HG03439 (cell line): ENCODE measurements around the gene RNASET2.
"Not testable (repeated sequence)": the region's sequence is repeated elsewhere in the genome, so short reads cannot be mapped to it uniquely, and the experiment has no call there.

Experiments used
- ATAC-seq: cut with Tn5 transposase; IDR thresholded peaks from one replicate; pipeline ENCODE4 v1.9.1; 2021; ENCODE audit warnings: mild to moderate bottlenecking, moderate library complexity; ENCODE audit not compliant: unreplicated experiment

RNASET2 gene

DNA sequence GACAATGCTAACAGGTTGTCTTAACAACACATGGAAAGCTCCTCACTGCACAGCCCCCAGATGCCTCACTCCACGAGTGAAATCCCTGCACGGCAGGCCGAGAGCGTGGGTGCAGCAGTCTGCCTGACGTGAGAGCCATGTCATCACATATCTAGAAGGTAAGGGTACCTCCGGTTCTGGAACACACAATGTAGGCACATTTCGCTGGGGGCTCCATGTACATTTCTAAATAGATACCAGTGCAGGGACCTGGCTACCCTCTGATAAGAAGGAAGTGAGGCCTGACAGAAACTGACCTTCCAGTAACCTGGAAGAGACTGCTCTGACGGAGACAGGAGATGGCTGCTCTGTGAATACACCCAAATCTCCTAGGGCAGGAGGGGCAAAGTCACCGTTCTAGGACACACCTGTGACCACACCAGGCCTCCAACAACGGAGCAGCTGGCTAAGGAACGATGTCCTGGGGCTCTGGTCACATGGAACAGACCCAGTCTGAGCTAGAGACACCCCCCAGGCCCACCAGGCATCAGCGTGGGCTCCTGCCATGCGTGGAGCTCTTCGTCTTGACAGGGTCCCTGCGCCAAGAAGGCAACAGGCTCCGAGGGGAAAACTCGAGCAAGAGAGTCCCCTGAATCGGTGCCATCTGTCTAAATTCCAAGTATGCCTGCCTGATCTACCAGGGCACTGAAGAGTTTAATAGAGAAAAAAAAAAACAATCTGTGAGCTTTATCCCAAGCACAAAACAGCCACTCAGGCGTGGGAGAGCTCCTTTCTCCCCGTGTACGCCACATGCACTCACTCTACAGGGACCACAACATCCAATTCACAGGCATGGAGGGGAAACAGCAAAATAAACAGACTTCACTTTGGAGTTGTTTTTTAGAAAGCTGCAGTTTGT lies 27.5 kb downstream of the RNASET2 start:
- ATAC-seq: no peak

DNA sequence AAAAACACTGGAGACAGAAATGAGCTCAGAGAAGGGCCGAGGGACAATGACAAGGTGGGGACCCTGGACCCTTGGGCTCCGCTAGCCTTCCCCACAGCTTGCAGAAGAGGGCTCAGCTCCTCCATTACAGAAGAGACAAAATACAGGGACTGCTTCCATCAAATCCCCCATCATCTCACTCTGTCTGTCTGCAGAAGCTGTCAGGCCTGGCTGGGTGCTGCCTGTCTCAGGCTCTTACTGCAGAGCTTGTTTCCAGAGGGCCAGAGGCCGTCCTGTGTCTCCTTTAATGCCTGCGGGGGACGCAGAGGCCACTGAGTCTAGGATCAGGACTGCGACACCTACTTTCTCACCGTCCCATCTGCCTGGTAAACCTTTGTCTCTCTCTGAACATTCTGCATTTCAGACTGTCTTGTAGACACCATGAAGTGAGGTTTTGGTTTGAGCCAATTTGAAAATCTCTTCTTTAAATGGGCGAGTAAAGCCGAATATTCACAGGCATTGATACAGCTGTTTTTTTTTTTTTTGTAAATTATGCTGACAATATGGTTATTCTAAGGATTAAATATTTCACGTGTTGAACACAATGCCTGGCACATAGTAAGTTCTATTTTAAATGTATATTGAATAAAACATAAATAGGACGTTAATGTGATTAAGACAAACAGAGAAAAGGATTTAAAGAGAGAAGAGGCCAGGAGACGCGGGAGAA lies 28.3 kb downstream of the RNASET2 start:
- no peak for ATAC-seq

DNA sequence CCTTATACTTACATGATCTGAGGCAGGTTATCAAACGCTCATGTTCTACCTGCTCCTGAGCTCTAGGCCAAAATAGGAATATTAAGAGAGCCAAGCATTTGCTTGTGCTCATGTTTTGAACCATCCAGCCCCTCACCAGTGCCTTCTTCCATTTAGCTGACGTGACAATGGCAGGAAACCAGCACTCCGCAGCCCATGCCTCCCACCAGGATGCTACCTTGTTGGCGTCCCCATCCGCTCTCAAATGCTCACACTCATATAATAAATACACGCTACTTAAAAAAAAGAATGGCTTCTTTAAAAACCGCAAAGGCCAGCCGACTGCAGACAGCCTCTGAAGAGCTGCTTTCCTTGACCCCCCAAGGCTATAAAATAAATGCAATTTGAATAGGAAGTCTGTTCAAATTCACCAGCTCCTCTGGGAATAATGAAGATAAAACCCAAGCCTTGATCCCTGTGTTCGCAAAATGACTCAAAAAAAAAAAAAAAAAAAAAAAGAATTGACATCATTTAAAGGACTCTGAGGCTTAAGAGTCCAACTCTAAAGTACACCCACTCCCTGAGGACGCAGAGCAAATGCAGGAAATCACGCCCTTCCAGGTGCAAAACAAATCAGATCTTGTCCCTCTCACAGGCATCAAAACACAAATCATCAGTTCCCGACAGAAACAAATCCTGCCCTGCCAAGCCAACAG lies 29.0 kb downstream of the RNASET2 start:
- ATAC-seq: no peak

DNA sequence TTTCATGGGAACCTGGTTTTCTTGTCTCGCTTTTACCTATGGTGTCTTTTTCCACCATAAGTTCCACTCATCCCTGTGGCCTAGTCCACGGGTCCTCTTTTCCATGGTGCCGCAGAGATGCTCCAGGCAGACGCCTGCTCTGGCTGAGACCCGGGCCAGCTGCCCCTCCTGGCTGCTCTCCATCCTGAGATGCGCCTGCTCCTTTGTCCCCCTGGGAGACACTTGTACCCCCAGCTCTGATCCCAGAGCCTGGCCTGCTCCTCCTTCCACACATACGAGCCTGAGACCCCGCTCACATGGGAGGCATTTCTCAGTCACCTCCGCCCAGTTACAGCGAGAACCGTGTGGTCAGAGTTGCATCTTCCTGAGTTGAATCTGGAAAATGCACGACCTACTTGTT lies 29.6 kb downstream of the RNASET2 start:
- no peak for ATAC-seq

DNA sequence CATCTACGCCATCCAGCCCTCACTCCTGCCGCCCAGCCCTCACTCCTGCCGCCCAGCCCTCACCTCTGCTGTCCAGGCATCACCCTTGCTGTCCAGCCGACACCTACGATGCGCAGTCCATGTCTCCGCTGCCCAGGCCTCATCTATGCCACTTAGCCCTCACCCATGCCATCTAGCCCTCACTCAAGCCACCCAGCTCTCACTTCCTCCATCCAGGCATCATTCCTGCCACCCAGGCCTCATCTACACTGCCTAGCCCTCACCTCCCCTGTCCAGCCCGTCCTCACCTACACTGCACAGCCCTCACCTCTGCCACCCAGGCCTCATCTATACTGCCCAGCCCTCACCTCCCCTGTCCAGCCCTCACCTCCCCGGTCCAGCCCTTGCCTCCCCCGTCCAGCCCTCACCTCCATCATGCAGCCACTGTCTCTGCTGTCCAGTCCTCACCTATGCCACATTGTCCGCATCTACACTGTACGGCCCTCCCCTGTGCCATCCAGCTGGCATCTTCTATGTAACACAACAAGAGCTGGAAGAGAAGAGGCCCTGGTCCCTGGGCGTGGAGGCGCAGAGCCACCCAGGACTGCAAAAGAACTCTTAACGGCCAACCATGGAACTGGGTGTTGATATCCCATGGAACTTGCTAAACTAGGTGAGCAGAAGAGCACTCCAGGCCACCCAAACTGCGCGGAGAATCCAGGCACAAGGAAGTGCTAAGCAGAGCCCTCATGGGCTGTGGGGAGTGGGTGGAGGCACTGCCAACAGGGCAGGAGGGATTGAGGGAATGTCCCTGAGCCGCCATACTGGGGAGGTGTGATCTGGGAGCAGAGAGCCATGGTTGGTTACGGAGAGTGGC lies 31.0 kb downstream of the RNASET2 start:
- no peak for ATAC-seq

DNA sequence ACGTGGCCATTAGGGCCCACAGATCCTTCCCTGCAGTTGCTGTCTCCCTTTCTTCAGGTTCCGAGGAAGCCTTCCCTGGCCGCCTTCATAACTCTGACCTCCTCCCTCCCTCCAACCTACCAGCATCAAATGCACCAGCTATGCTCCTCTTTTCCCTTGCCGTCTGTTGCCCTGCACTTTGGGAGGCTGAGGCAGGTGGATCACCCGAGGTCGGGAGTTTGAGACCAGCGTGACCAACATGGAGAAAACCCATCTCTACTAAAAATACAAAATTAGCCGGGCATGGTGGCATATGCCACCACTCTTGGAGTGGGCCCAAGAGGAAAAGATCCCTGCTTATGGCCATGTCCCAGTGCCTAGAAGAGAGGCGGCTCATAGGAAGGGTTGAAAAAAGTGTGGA lies 31.8 kb downstream of the RNASET2 start:
- ATAC-seq: no peak

DNA sequence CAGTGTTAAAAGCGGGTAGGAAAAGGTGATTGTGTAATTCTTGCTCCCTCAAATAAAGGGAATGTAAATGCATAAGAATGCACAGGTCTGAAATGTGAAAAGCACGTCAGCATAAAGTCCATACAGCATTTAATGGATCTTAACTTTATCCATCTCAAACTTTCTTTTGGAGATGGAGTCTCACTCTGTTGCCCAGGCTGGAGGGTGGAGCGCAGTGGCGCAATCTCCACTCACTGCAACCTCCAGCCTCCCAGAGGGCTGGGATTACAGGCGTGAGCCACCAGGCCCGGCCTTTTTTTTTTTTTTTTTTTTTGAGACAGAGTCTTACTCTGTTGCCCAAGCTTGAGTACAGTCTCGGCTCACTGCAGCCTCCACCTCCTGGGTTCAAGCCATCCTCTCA lies 33.4 kb downstream of the RNASET2 start:
- no peak for ATAC-seq

DNA sequence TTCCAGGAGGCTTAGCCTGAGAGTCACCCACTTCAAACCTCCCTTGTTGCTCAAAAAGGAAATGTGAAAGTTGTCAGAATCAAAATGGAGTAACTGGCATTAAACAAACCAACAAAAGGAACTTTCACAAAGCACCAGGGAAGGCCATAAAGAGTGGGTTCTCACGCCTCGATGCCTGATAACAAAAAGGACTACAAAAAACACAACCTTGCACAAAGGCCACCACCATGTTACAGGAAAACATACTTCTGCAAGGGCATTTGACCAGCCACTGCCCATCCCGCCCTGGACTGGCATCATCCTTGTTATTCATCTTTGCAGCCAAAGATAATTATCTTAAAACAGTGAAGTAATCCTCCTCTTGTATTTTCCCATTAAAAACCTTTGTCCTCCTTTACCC lies 34.8 kb downstream of the RNASET2 start:
- ATAC-seq: no peak

DNA sequence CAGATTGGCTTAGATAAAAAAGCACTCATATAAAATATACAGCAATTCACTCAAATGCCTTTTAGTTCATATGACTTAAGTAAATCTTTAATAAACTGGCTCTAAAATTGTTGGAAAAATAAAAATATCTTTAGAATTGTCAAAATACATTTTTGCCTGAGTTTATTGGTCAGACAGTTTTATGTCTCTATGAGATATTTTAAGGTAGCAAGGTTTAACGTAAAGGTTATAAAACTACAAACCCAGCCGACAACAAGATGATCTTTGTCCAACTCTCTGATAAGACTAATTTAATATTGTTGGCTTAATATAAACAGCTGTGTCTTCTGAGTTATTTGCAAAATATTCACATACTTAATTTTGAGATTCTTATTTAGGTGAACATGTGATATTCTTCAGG lies 39.5 kb downstream of the RNASET2 start:
- no peak for ATAC-seq

DNA sequence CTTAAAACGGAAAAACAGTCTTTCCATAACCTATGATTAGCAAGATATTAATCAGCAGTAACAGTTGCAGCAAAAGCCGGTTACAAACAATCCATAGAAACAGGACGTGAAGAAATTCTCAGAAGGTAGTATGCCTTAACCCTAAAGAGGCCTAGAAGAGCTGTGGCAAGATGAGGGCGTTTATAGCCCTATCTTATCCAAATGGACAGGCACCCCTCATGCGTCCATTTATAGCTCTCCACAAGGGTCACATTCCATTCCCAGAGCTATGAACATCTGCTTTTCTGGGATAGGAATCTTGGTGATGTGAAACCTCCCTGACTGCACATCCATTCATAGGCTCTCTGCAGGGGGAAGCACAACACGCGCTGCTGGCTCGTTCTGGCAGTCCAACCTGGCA lies 40.9 kb downstream of the RNASET2 start:
- not testable (repeated sequence) for ATAC-seq

DNA sequence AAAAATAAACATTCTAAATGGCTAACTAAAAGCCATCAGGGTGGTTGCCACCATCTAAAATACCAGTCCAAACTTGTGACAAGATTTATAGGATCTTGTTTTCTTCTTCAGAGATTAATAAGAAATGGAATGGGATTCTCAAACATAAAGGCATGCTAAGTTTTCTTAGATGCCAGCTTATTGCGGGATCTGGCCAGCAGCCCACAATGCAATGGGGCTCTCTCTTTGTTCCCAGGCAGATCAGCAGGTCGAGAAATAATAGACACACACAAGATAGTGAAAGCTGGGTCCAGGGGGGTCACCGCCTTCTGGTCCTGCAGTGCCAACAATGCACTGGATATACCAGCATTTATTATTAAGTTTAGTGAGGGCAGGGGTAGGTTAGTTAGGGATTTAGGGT lies 41.4 kb downstream of the RNASET2 start:
- not testable (repeated sequence) for ATAC-seq

DNA sequence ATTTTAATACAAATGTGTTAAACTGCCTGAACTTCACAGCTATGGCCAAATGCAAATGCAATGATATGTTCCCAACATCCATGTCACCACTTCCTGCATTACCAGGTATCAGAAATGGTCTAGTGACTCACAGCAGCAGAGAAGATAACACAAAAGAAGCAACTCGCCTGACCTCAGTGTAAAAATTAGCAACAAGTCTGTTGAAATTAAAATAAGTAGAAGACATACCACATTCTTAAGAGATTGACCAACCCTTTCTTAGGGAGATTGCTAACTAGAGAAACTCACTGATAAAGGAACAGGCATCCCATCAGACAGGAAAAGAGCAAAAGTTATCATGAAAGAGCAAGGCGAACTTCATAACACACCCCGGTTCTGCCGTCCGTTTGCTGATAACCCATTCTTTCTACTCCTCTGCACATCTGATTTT lies 45.1 kb downstream of the RNASET2 start:
- no peak for ATAC-seq

DNA sequence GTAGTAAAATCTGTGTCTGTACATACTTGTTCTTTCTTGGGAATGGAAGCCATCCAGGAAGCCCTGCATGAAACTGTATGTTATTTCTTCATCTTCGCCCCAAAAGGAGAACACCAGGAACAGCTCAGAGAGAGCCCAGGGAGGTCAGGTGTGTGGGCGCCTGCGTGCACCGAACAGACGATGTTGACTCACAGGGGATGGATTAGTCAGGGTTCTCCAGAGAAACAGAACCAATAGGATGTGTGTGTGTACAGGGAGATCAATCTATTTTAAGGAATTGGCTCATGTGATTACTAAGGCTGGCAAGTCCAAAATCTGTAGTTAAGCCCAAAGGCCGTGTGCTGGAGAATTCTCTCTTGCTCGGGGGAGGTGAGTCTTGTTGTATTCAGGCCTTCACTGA lies 45.7 kb downstream of the RNASET2 start:
- no peak for ATAC-seq

DNA sequence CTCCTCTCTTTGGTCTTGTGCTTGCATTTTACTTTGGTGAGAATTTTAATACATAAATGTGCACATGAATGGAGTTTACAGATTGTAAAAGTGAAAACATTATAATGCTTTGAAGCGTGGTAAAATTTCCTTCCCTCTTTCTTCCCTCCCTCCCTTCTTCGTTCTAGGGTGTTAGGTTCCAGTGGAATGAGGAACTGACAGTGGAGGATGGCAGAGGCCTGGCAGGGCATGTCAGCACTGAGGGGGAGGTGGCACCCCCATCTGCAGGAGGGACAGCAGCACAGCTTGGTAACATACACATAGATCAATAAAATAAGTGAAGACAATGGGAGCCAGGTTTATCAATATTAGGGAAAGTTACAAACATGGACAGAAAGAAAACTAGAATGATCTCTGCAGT lies 47.5 kb downstream of the RNASET2 start:
- no peak for ATAC-seq

DNA sequence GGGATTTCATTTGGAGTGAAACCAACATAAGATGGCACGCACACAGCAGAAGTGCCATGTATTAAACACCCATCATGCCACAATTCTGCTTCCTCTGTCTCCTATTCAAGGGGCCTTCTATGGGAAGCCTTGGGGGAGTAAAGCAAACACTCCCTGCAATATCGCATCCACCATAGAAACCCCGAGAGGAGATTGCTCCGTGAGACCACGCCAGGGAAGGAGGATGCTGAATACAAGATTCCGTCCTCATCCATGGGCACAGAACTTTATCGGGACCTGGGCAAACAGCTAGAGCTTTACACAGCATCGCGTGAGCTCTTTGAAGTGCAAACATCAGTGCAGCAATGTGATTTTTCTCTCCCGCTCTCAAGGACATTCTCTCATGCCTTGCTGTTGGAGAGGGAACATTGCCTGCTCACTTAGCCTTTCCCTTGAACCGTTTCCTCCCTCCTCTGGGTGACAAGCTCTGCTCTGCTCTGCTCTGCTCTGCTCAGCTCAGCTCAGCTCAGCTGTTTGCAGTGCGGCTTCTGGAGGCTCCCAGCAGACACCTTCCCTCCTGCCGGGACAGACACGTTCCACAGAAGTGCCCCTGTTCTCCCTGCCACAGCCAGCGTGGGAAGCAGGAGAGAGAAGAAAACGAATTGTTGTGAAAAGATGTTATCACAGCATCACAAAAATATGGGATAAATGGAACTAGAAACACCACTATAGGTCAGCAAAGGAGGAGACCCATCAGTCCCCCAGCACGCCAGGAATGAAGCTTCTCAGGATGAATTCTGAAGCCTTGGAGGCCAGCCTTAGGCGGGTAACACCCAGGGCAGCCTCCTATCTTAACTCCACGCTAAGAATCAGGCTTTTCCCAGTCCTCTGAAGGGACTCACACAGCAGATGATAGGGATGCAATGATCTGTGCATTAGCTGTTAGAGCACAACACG lies 48.2 kb downstream of the RNASET2 start:
- ATAC-seq: no peak

DNA sequence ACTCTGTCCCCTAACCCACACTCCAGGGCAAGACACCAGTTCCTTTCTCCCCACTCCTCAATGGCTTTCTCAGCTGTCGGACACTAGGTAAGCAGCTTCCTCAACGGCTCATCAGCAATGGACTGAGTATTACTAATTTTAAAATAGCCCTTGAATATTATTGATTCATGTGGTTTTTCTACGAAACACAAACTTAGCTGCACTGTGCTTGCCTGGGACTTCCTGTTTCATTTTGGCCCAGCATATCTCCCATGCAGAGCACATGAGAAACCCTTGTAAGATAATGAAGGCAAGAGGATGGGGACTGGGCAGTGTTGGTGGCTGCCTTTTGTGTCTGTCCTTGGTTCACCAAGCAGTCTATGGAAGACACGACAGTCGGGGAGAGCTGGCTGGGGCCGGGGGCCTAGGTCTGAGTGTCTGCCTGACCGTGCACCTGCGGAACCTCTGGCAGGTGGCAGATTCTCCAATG lies 48.9 kb downstream of the RNASET2 start:
- peak; percentile 83 for ATAC-seq

DNA sequence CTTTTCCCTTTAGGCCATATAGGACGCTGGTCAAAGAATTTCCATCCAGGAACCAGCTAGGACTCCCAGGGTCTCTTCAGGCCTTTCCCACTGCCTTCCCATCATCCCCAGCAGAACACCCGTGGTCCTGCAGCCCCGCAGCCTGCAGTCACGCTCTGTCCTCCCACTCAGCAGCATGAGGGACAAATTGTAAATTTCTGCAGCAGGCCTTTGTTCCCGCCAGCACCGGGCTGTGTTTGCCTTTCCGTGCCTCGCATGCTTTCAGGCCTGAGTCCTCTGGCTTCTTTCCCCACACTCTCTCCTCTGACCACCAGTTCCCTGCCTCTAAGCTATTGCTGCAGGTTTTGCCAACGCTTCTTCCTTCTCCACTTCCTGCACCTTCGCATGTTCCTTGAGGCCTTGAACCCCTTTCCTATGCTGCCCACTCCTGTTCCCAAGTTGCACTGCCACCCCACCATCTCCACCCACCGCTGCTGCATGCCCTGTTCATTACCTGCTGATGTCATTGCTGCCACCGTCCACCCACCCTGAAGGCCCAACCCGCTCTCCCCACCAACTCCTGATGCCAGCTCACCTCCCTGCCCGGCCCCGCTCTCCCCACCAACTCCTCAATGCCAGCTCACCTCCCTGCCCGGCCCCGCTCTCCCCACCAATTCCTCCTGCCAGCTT lies 49.8 kb downstream of the RNASET2 start:
- no peak for ATAC-seq

DNA sequence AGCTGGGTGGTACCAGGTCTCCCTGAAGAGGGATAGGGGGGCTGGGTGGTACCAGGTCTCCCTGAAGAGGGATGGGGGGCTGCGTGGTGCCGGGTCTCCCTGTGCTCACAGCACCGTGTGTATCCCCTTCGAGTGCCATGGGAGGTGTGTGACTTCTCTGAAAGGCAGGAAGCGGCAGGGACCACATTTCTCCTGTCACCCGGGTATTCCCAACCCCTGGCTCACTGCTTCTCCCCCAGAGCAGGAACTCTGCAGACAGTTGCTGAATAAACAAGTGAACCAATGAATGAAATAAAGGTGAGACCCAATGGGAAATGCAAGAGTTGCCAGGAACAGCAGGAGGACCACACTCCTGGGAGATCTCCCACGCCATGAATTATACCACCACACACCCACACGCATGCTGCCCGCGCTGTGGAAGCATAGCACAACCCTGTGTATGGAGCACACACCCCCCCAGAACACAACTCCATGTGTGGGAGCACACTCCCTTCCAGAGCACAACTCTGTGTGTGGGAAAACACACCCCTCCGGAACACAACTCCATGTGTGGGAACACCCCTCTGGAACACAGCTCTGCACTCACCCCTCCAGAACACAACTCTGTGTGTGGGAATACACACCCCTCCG lies 50.7 kb downstream of the RNASET2 start:
- ATAC-seq: no peak

DNA sequence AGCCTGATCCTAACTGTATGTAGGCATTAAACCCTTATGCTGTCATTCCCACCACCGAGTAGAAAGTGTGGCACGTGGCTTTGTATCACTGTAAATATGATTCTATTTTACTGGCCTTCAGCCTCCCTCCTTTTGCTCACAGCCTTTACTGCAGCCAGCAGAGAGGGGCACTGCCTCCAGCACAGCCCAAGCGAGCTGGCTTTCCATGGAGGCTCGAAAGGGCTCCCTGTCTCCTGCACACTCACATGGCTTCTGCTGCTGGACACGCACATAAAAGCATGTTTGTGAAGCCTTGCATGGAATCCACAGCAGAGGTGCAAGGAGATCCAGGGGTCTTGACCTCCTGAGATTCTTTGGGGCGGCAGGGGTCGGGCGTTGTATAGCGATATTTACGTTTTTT lies 51.3 kb downstream of the RNASET2 start:
- ATAC-seq: no peak
